ENCODE results near the gene DDX10. TPM values are rescaled to one million over a fixed set of nuclear protein-coding genes. Genes with fewer than 3 reads are reported as not detected.

DDX10 gene
- total and polyA plus RNA-seq, 2 of the 8 experiments (the other 6 are each of a cell fraction or from before 2014, with no cell fraction given), result 49.2 to 52.2 TPM

DNA sequence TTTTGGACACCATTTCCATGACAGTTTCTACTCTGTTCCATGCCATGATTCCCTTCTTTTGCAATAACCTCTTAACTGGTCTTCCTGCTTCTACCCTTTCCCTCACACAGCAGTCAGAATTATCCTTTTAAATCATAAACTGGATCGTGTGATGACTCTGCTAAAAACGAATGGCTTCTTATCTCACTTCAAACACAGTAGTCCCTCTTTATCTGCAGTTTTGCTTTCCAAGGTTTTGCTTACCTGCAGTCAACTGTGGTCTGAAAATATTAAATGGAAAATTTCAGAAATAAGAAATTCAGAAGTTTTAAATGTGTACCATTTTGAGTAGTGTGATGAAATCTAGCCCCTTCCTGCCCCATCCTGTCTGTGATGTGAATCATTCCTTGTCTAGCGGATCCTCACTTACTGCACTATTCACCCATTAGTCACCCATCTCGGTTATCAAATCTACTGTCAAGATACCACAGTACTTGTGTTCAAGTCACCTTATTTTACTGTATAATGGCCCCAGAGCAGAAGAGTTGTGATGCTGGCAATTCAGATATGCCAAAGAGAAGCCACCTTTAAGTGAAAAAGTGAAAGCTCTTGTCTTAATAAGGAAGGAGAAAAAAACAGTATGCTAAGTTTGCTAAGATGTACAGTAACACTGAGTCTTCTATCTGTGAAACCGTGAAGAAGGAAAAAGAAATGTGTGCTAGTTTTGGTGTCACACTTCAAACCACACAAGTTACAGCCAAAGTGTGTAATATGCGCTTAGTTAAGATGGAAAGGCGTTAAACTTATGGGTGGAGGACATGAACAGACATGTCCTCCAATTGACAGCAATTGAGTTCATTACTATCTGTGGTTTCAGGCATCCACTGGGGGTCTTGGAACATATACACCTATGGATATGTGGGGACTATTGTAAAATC lies 283.0 kb downstream of the DDX10 start:
- H3K9me3 ChIP-seq (ENCODE audit: insufficient read depth in 2 of 2, low read depth in 1 of 2, low read length in 1 of 2), result no peaks in the 10 kb centered on the region
- no peak overlapping the region for H3K4me2 ChIP-seq (ENCODE audit: insufficient read depth in 1 of 2, low read depth in 2 of 2, low read length in 2 of 2)
- H3K14ac ChIP-seq (ENCODE audit: insufficient read length), result no peak overlapping the region
- no peaks in the 10 kb centered on the region for H3K23me2 ChIP-seq (ENCODE audit: low read depth, low read length)
- no peaks in the 10 kb centered on the region for H3K27me3 ChIP-seq (replicated peaks in 1 of 4; ENCODE audit: control insufficient read depth in 3 of 4, extremely low read depth in 1 of 4, insufficient read depth in 3 of 4, low read length in 3 of 4)
- no peaks in the 10 kb centered on the region for H3K36me3 ChIP-seq (ENCODE audit: control insufficient read depth in 2 of 4, insufficient read depth in 4 of 4, low read length in 3 of 4)
- no peaks in the 10 kb centered on the region for H4K20me1 ChIP-seq (replicated peaks in 1 of 2; ENCODE audit: control insufficient read depth in 1 of 2, insufficient read depth in 2 of 2, low read length in 2 of 2)
- no peak overlapping the region for H4K5ac ChIP-seq (ENCODE audit: insufficient read length, low read depth, low read length)
- no peak overlapping the region for H3K4ac ChIP-seq (replicated peaks; ENCODE audit: insufficient read length, low read depth, low read length)
- H3K79me2 ChIP-seq (ENCODE audit: control insufficient read depth in 1 of 2, insufficient read depth in 2 of 2, low read length in 2 of 2), result no peaks in the 10 kb centered on the region
- no peak overlapping the region for H2BK15ac ChIP-seq (ENCODE audit: low read length)
- no peak overlapping the region for H2BK12ac ChIP-seq (ENCODE audit: low read depth, low read length)
- no peak overlapping the region for H2BK20ac ChIP-seq (ENCODE audit: low read length)
- H4K8ac ChIP-seq (ENCODE audit: extremely low read depth, insufficient read depth, low read length), result no peak overlapping the region
- no peak overlapping the region for H2BK5ac ChIP-seq (ENCODE audit: low read depth, low read length)
- no peak for DNase-seq (ENCODE audit: low read depth in 1 of 2, low spot score in 2 of 2)
- H2BK120ac ChIP-seq (replicated peaks; ENCODE audit: low read depth, low read length), result no peak overlapping the region
- H3K23ac ChIP-seq (ENCODE audit: insufficient read length), result no peak overlapping the region
- ChIA-PET POLR2A (ENCODE audit: partially characterized antibody) (no interaction called here), CTCF (ENCODE audit: partially characterized antibody) (no interaction called here)
- H3K18ac ChIP-seq (ENCODE audit: extremely low read depth, low read length), result no peak overlapping the region
- H2AFZ ChIP-seq (ENCODE audit: low read length), result no peak overlapping the region
- H3K56ac ChIP-seq (replicated peaks; ENCODE audit: insufficient read length, low read depth, low read length), result no peak overlapping the region
- H3K9ac ChIP-seq (replicated peaks in 1 of 4; ENCODE audit: extremely low read depth in 1 of 4, low read depth in 3 of 4, low read length in 3 of 4), result no peak overlapping the region
- no peak overlapping the region for H4K91ac ChIP-seq (replicated peaks; ENCODE audit: insufficient read length, low read length)
- no peak overlapping the region for H3K27ac ChIP-seq (ENCODE audit: low read depth, low read length)
- no peak for FAIRE-seq
- no peak overlapping the region for H3K4me3 ChIP-seq (ENCODE audit: extremely low read depth in 1 of 4, insufficient read depth in 2 of 4, low read depth in 3 of 4, low read length in 4 of 4)
- H3K4me1 ChIP-seq (replicated peaks in 1 of 4; ENCODE audit: control insufficient read depth in 3 of 4, insufficient read depth in 4 of 4, low read length in 3 of 4), result no peaks in the 10 kb centered on the region
- 89% methylated on average over 7 of the region's 7 CpGs; no CpG with 5 or more reads in 1 of the 2 experiments for WGBS, 2 experiments (ENCODE audit: extremely low coverage in 1 of 2, insufficient coverage in 1 of 2, insufficient read length in 1 of 2, insufficient replicate concordance in 2 of 2, low coverage in 1 of 2, low lambda C conversion rate in 2 of 2, missing lambda C conversion rate in 1 of 2)
- no peaks in the 10 kb centered on the region for H3K79me1 ChIP-seq (ENCODE audit: low read depth, low read length)
- H2AK5ac ChIP-seq (ENCODE audit: low read depth, low read length), result no peak overlapping the region
- TF ChIP-seq RBBP5 (IDR thresholded peaks at IDR 0.05; ENCODE audit: borderline replicate concordance, low read depth, low read length) (no peak), SIX5 (IDR thresholded peaks at IDR 0.05; ENCODE audit: low read depth, low read length) (no peak), GTF2F1 (IDR thresholded peaks at IDR 0.05; ENCODE audit: borderline replicate concordance, low read depth, low read length) (no peak), SP2 (IDR thresholded peaks at IDR 0.05; ENCODE audit: low read length) (no peak), RNF2 (IDR thresholded peaks at IDR 0.05; ENCODE audit: borderline replicate concordance, low read depth, low read length, missing control alignments, poor library complexity, severe bottlenecking) (no peak), POLR2AphosphoS5 (IDR thresholded peaks at IDR 0.05; ENCODE audit: low read depth, low read length) (no peak), JUND (IDR thresholded peaks at IDR 0.05; ENCODE audit: low read length) (no peak)

Measured in H1 (cell line).